Spinal cord (tissue), 10 donors: ENCODE measurements around the gene RIOK3. TPM values are rescaled to one million over a fixed set of nuclear protein-coding genes. Genes with fewer than 3 reads are reported as not detected.

Source experiments
- DNase-seq, 6 donors: peaks; one replicate each; pipeline versions ENCODE4 v3.0.0 to v3.0.0-alpha.2; 2013 to 2015; ENCODE audit warnings: low spot score in 6 of 6, low read depth in 4 of 6
- H3K27ac ChIP-seq: one replicate; pipeline ENCODE4 v1.5.1; 2013; ENCODE audit warnings: low read depth, low read length, control low read depth
- H3K27me3 ChIP-seq: one replicate; pipeline ENCODE4 v1.6.1; 2013; ENCODE audit warnings: low read length; ENCODE audit not compliant: control insufficient read depth, insufficient read depth
- H3K36me3 ChIP-seq: one replicate; pipeline ENCODE4 v1.6.1; 2013; ENCODE audit warnings: low read length; ENCODE audit not compliant: control insufficient read depth, insufficient read depth
- H3K4me1 ChIP-seq: one replicate; pipeline ENCODE4 v1.6.1; 2013; ENCODE audit warnings: low read length; ENCODE audit not compliant: control insufficient read depth, insufficient read depth
- H3K4me3 ChIP-seq: one replicate; pipeline ENCODE4 v1.5.1; 2013; ENCODE audit warnings: low read depth, low read length, control low read depth
- H3K9me3 ChIP-seq: one replicate; pipeline ENCODE4 v1.6.1; 2013; ENCODE audit warnings: low read length; ENCODE audit not compliant: control insufficient read depth, insufficient read depth
- WGBS: methylation state at CpG from one replicate; pipeline ENCODE4 v1.1.5; 2013; ENCODE audit warnings: missing lambda C conversion rate; ENCODE audit not compliant: insufficient coverage; 5-methylcytosine and 5-hydroxymethylcytosine counted together
- polyA plus RNA-seq, 2 donors: library from polyadenylated mRNA; unstranded; fragments of 120-200 nt; gene quantifications; one replicate each; pipeline ENCODE4 v1.2.1, GENCODE V29; 2013; ENCODE audit not compliant: insufficient read length in 2 of 2
- small RNA-seq: library from RNA; depleted of rRNA; stranded (forward); fragments of <200 nt; gene quantifications from one replicate; pipeline ENCODE3, GENCODE V24; 2014; ENCODE audit warnings: low replicate concordance
- total RNA-seq, 2 donors: library from RNA; depleted of rRNA in 1 of 2; stranded (reverse); fragments of 120-200 nt in 1 of 2; fragments of >200 nt in 1 of 2; gene quantifications; one replicate each; pipeline versions ENCODE4 v1.2.3 to v1.2.4, GENCODE V29; 2013 to 2014
- donor health status: healthy.

The RIOK3 gene
- total and polyA plus RNA-seq, 4 donors, result 53.7 to 105 (median 70.5) TPM

GRCh38 chr18:23531912-23532311 lies 78.8 kb downstream of the RIOK3 start:
- Histone ChIP-seq H3K36me3 (peaks cover 64% of the 10 kb centered on the region), H3K4me3 (no peak overlapping the region), H3K27me3 (no peaks in the 10 kb centered on the region), H3K9me3 (no peaks in the 10 kb centered on the region), H3K27ac (no peak overlapping the region), H3K4me1 (no peaks in the 10 kb centered on the region)
- no peak for DNase-seq
- WGBS, result 96% methylated on average over 13 of the region's 13 CpGs

Small RNAs within 50 kb of the gene (small RNA-seq; reads per million reads assigned to genes)
- gene AC026634.1 (not detected), gene RF00019 (not detected)

Other genes with a start within 250 kb of the RIOK3 start
- 10 to 100 TPM; 22.5 to 24.4 TPM for gene RMC1, start 50.2 kb downstream of the RIOK3 start, total RNA-seq
- 10 to 100 TPM; 30.1 to 35.4 TPM for gene RMC1, start 50.2 kb downstream of the RIOK3 start, polyA plus RNA-seq
- gene NPC1, start 133.2 kb downstream of the RIOK3 start, total RNA-seq, result 10 to 100 TPM; 29.0 to 63.4 TPM
- gene NPC1, start 133.2 kb downstream of the RIOK3 start, polyA plus RNA-seq, result 10 to 100 TPM; 37.8 to 39.8 TPM
- 10 to 100 TPM in 1 of 2 donors, 1 to 10 TPM in 1; 8.7 to 28.2 TPM for gene ANKRD29, start 209.6 kb downstream of the RIOK3 start, total RNA-seq
- 10 to 100 TPM; 27.9 to 29.6 TPM for gene ANKRD29, start 209.6 kb downstream of the RIOK3 start, polyA plus RNA-seq
- gene LAMA3, start 236.2 kb downstream of the RIOK3 start, total RNA-seq, result 10 to 100 TPM in 1 of 2 donors, 1 to 10 TPM in 1; 8.5 to 10.4 TPM
- gene LAMA3, start 236.2 kb downstream of the RIOK3 start, polyA plus RNA-seq, result 1 to 10 TPM; 5.8 to 7.7 TPM